HG02981 (cell line): ENCODE results near the gene ICA1.

Experiments
- ATAC-seq: cut with Tn5 transposase; IDR thresholded peaks from one replicate; pipeline ENCODE4 v1.9.1; 2021; ENCODE audit warnings: mild to moderate bottlenecking, moderate library complexity; ENCODE audit not compliant: unreplicated experiment

Gene ICA1

DNA sequence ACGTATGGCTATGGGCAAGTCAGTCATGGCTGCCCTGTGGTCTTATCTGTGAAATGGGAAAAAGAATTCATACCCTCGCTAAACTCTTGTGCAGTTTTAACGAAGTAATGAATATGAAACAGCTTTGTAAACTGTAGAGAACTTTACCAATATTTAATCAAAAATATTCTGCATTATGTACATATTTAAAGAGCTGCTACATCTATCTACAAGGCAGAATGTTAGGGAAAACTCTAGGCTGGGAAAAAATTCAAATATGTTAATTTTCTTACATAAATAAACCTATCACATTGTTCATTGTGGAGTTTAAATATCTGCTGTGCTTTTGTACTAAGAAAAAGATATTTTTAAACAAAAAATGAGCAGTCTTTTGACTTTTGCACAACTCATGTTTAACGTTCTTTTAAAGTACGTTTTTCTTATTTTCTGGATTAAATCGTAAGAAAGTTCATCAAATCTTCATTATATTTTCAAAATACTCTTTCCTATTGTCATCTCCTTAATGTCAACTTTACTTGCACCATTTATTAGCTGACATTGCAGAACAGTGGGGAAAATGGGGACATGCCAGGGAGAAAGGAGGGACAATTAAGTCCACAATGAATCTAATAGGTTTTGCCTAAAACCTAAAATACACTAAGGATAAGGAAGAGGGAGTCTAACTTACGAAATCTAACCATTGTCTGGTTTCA, 57.5 kb downstream of the ICA1 start:
- no peak for ATAC-seq

DNA sequence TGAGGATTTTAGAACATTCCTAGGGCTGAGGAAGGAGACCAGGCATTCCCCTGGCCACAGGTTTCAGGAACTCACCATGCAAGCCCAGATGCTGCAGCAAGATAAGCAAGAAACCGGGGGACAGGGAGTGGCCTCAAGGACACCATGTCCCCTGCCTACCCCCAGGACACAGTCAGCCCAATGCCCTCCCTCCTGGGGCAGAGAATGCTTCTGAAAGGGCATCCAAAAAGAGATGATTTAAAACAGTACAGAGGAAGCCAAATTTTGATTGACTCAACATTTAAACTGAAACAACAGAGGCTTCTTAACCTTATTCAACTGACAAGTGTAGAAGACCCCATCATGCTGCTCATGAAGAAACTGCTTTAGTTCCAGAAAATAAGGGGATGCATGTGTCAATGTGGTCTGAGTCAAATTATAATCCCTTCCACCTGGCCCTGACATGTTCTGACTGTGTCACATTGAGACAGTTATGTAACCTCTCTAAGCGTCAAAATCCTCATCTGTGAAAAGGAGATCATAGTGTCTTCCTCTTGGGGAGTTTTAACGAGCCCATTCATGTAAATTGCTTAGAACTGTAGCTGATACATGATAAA, 60.0 kb downstream of the ICA1 start:
- ATAC-seq: no peak

DNA sequence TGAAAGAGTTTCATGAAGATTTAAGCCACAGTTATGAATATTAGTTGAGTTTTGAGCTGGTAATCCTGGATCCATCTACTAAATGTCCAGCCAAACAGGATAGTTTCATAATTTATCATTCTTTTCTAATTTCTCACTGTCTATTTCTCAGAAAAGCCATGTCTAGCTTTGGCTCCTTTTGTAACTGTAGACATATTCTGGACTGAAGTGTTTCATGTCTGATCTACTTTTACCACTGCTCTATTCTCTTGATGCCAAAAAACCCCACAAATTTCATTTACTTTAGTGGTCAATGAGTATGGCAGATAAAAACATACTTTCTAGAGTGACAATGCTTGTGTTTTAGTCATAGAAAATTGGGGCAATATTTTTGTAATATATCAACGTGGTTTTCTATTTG, 61.2 kb downstream of the ICA1 start:
- no peak for ATAC-seq

DNA sequence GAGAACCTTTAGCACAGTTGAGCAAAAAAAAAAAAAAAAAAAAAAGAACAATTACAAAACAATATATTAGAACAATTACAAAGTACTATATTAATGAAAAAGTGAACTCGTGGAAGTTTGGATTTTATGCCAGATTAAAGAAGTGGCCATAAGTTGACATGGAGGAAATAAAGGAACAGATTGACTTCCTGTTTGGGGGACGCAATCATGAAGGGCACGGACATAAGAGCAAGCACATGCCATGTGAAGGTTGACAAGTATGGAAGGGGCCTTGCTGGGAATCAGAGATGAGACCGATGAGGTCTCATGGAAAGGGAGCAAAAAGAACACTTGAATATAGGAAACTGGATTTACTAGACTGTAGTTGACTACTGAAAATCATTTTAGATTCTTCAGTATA, 61.7 kb downstream of the ICA1 start:
- no peak for ATAC-seq

GRCh38 chr7:8197994-8198698, 63.8 kb downstream of the ICA1 start:
- no peak for ATAC-seq

GRCh38 chr7:8192897-8193296, 69.1 kb downstream of the ICA1 start:
- ATAC-seq: no peak

GRCh38 chr7:8190119-8190895, 71.7 kb downstream of the ICA1 start:
- ATAC-seq: peak; percentile 79

GRCh38 chr7:8189625-8190024, 72.3 kb downstream of the ICA1 start:
- ATAC-seq: no peak

DNA sequence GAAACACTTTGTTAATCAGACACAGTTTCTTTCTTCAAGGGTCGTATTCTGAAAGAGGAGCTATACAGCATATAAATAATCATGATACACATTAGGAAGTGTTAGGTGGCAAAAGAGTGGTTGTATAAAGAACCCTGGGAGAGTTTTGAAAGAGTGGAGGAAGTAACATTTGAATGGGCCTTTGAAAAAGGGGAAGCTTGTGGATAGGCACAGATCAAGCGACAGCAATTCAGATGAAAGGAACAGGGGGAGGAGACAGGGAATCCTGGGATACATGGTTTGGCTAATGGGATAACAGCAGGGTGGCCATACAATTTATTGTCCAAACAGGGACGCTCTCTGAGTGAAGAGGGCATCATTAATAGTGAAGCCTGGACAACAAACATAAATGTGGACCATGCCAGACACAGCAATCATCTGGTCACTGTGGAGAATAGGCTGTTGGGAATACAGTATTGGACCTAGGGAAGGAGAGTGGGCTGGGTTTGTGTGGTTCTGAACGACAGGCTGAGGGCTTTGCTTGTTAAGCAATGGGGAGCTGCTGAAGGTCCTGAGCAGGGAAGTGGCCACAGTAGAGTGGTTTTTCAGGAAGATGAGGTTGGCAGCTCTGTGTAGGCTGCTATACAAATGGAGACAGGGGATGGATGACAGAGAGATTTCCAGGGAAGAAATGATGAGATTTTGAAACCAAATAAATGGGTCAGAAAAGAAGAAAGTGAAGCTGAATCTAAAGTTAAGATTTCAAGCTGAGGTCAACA, 75.9 kb downstream of the ICA1 start:
- ATAC-seq: no peak

- no peak for ATAC-seq
Measured at GRCh38 chr7:8184221-8184620, 77.7 kb downstream of the ICA1 start.

- no peak for ATAC-seq
Measured at GRCh38 chr7:8179486-8179885, 82.5 kb downstream of the ICA1 start.

GRCh38 chr7:8178353-8178752, 83.6 kb downstream of the ICA1 start:
- ATAC-seq: no peak

- peak; percentile 40 for ATAC-seq
Measured at GRCh38 chr7:8177109-8177933, 84.6 kb downstream of the ICA1 start.

GRCh38 chr7:8176370-8177081, 85.4 kb downstream of the ICA1 start:
- peak; percentile 75 for ATAC-seq

- ATAC-seq: no peak
Measured at GRCh38 chr7:8175929-8176369, 86.0 kb downstream of the ICA1 start.

- no peak for ATAC-seq
Measured at GRCh38 chr7:8172372-8173354, 89.3 kb downstream of the ICA1 start.

DNA sequence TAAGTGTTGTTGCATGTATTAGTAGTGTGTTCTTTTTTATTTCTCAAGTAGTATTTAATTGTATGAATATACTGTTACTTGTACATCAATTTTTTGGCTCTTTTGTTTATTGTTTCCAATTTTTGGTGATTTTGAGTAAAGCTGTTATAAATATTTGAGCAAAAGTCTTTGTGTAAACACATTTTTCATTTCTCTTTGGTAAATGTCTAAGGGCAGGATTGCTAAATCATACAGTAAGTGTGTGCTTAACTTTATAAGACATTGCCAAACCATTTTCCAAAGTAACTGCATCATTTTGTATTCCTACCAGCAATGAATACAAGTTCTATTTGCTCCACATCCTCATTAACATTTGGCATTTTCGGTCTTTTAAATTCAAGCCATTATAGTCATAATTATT, 92.8 kb downstream of the ICA1 start:
- ATAC-seq: no peak

- no peak for ATAC-seq
Measured at GRCh38 chr7:8168336-8168735, 93.6 kb downstream of the ICA1 start.
